ENCODE results near the gene LPO.

LPO gene

GRCh38 chr17:58281511-58282011, 43.2 kb downstream of the LPO start:
- no peak for TF ChIP-seq CTCF (IDR thresholded peaks at IDR 0.05; ENCODE audit: insufficient read depth, low read depth, low read length, missing control alignments)
- no peak overlapping the region for H3K4me3 ChIP-seq (ENCODE audit: low read depth, low read length)
- DNase-seq (ENCODE audit: low read depth): no peak

- DNase-seq (ENCODE audit: low read depth): no peak
- H3K4me3 ChIP-seq (ENCODE audit: low read depth, low read length): no peak overlapping the region
- no peak for TF ChIP-seq CTCF (IDR thresholded peaks at IDR 0.05; ENCODE audit: insufficient read depth, low read depth, low read length, missing control alignments)
These were observed 44.1 kb downstream of the LPO start for GRCh38 chr17:58282442-58282841.

- no peak for DNase-seq (ENCODE audit: low read depth)
- no peak for TF ChIP-seq CTCF (IDR thresholded peaks at IDR 0.05; ENCODE audit: insufficient read depth, low read depth, low read length, missing control alignments)
- no peak overlapping the region for H3K4me3 ChIP-seq (ENCODE audit: low read depth, low read length)
These were observed 45.6 kb downstream of the LPO start for GRCh38 chr17:58283674-58284612.

GRCh38 chr17:58284613-58285421, 46.4 kb downstream of the LPO start:
- H3K4me3 ChIP-seq (ENCODE audit: low read depth, low read length): no peak overlapping the region
- TF ChIP-seq CTCF (IDR thresholded peaks at IDR 0.05; ENCODE audit: insufficient read depth, low read depth, low read length, missing control alignments): no peak
- no peak for DNase-seq (ENCODE audit: low read depth)

GRCh38 chr17:58285422-58285810, 47.0 kb downstream of the LPO start:
- DNase-seq (ENCODE audit: low read depth): no peak
- H3K4me3 ChIP-seq (ENCODE audit: low read depth, low read length): no peak overlapping the region
- no peak for TF ChIP-seq CTCF (IDR thresholded peaks at IDR 0.05; ENCODE audit: insufficient read depth, low read depth, low read length, missing control alignments)

- no peak for TF ChIP-seq CTCF (IDR thresholded peaks at IDR 0.05; ENCODE audit: insufficient read depth, low read depth, low read length, missing control alignments)
- DNase-seq (ENCODE audit: low read depth): no peak
- no peak overlapping the region for H3K4me3 ChIP-seq (ENCODE audit: low read depth, low read length)
These were observed 51.5 kb downstream of the LPO start for GRCh38 chr17:58289869-58290268.

Data from GM12865 (cell line).